Measurements from ENCODE around the gene ARF4.

DNA sequence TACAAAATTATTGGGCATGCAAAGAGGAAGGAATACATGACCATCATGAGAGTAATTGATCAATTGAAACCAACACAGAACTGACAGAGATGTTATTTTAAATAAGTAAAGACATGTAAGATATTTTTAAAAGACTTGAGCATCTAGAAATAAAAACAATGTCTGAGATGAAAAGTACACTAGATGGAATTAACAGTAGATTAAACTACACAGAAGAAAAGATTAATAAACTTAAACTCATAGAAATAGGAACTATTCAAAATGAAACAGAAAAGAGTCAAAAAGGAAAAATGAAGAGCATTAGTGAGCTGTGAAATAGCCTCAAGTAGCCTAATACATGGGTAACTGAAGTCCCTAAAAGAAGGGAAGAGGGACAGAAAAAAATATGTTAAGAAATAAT is 8.5 kb upstream of the ARF4 start:
- no peak for TF ChIP-seq EP300 (IDR thresholded peaks at IDR 0.05; ENCODE audit: borderline replicate concordance)
- TF ChIP-seq EGR1 (IDR thresholded peaks at IDR 0.05): no peak
- no peak for TF ChIP-seq MAX (IDR thresholded peaks at IDR 0.05)
- no peak for TF ChIP-seq FOXM1 (IDR thresholded peaks at IDR 0.05; ENCODE audit: borderline replicate concordance, low read depth)
- TF ChIP-seq TAF1 (IDR thresholded peaks at IDR 0.05; ENCODE audit: low read depth): no peak
- TF ChIP-seq USF1 (IDR thresholded peaks at IDR 0.05): no peak
- no peak for TF ChIP-seq TCF12 (IDR thresholded peaks at IDR 0.05; ENCODE audit: low read depth)
- no peak for TF ChIP-seq YY1 (IDR thresholded peaks at IDR 0.05; ENCODE audit: low read depth)

All from Ishikawa (cell line).